ENCODE measurements around the gene MCC.

Gene MCC

DNA sequence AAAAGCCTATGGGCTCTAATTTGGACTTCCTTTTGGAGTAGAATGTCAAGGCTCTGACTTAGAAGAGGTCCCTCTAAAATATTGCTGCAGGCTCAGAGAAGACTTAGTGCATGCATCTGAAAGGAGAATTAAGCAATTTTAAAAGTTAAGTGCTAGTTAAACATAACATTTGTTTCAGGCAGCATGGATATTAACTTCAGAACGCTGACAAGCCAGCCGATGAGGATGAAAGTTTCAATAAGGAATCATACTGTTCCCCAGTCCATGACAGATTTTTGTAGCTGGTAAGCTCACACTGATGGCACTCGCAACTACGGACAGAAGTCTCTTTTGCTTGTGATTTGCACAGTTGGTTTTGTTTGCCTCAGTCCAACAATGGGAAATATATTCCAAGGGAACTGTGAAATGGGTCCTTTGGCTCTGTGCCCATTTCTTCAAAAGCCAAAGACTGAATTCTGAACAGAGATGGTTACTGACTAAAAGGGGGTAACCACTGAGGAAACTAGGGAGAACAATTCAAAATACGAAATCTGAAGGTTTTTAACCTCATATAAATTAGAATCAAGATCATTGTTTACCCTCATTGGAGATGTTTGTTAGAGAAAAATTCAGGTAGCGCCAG is 464.1 kb downstream of the MCC start:
- H4K20me1 ChIP-seq (ENCODE audit: insufficient read depth, low read length), result no peaks in the 10 kb centered on the region
- no peaks in the 10 kb centered on the region for H3K9me3 ChIP-seq (replicated peaks; ENCODE audit: insufficient read depth, low read length)
- DNase-seq, result no peak
- peaks cover 29% of the 10 kb centered on the region for H3F3A ChIP-seq (ENCODE audit: insufficient read depth, low read length)
- H3K4me1 ChIP-seq (ENCODE audit: low read length), result peaks cover 32% of the 10 kb centered on the region
- peaks cover 23% of the 10 kb centered on the region; the same call in 1 of the 2 replicates for H3K79me2 ChIP-seq (ENCODE audit: low read length)
- no peak overlapping the region for H3K4me3 ChIP-seq (ENCODE audit: low read length)
- no peaks in the 10 kb centered on the region for H3K27me3 ChIP-seq (replicated peaks; ENCODE audit: insufficient read depth, low read length)
- H2AFZ ChIP-seq (ENCODE audit: low read length), result no peak overlapping the region
- no peak overlapping the region for H3K4me2 ChIP-seq (ENCODE audit: low read depth, low read length)
- H3K9ac ChIP-seq (ENCODE audit: low read length), result no peak overlapping the region
- H3K27ac ChIP-seq (ENCODE audit: low read length), result peak overlapping the region; percentile 83; the same call in 1 of the 2 replicates
- H3K9me2 ChIP-seq (replicated peaks; ENCODE audit: insufficient read depth, low read length), result no peaks in the 10 kb centered on the region
- peaks cover 13% of the 10 kb centered on the region; the same call in 1 of the 2 replicates for H3K36me3 ChIP-seq (replicated peaks; ENCODE audit: insufficient read depth, low read length)
- TF ChIP-seq, protein P1, sequence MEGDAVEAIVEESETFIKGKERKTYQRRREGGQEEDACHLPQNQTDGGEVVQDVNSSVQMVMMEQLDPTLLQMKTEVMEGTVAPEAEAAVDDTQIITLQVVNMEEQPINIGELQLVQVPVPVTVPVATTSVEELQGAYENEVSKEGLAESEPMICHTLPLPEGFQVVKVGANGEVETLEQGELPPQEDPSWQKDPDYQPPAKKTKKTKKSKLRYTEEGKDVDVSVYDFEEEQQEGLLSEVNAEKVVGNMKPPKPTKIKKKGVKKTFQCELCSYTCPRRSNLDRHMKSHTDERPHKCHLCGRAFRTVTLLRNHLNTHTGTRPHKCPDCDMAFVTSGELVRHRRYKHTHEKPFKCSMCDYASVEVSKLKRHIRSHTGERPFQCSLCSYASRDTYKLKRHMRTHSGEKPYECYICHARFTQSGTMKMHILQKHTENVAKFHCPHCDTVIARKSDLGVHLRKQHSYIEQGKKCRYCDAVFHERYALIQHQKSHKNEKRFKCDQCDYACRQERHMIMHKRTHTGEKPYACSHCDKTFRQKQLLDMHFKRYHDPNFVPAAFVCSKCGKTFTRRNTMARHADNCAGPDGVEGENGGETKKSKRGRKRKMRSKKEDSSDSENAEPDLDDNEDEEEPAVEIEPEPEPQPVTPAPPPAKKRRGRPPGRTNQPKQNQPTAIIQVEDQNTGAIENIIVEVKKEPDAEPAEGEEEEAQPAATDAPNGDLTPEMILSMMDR (IDR thresholded peaks at IDR 0.05; ENCODE audit: low read length), result no peak
- TF ChIP-seq EZH2phosphoT487 (IDR thresholded peaks at IDR 0.05; ENCODE audit: low read length), result no peak
- no peak for TF ChIP-seq EZH2 (optimal IDR thresholded peaks at IDR 0.05; ENCODE audit: low read depth, low read length)

DNA sequence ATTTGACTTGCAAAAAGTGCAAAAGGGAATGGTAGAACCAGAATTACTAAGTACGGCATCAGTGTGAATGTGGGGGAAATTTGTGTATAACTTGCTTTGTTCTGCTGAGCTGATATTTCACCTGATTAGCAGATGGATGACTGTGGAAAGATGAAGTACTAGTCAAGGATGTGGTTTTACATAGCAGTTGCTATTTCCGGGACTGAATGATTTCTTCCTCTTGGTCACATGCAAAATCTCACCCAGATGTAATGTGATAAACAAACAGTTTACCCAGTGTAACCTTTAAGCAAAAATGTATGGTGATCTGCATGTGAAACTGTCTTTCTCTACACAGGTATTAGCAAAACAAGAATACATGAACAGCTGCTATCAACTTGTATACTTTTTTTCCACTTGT is 465.6 kb downstream of the MCC start:
- Histone ChIP-seq H3K4me1 (ENCODE audit: low read length) (peaks cover 41% of the 10 kb centered on the region), H3K27ac (ENCODE audit: low read length) (peak overlapping the region; percentile 83), H3K9me3 (replicated peaks; ENCODE audit: insufficient read depth, low read length) (no peaks in the 10 kb centered on the region), H4K20me1 (ENCODE audit: insufficient read depth, low read length) (no peaks in the 10 kb centered on the region), H3K9me2 (replicated peaks; ENCODE audit: insufficient read depth, low read length) (no peaks in the 10 kb centered on the region), H3K4me2 (ENCODE audit: low read depth, low read length) (peak overlapping the region; percentile 35), H3K79me2 (ENCODE audit: low read length) (peaks cover 28% of the 10 kb centered on the region; the same call in 1 of the 2 replicates), H3K36me3 (replicated peaks; ENCODE audit: insufficient read depth, low read length) (0 out of 2 replicates have a peak, but pooled peaks cover 8% of the 10 kb centered on the region), H2AFZ (ENCODE audit: low read length) (no peak overlapping the region), H3K9ac (ENCODE audit: low read length) (peak overlapping the region; percentile 20; the same call in 1 of the 2 replicates), H3F3A (ENCODE audit: insufficient read depth, low read length) (peaks cover 35% of the 10 kb centered on the region), H3K4me3 (ENCODE audit: low read length) (no peak overlapping the region), H3K27me3 (replicated peaks; ENCODE audit: insufficient read depth, low read length) (no peaks in the 10 kb centered on the region)
- peak; percentile 90 for DNase-seq
- TF ChIP-seq, protein P1 (IDR thresholded peaks at IDR 0.05; ENCODE audit: low read length), result no peak
- no peak for TF ChIP-seq EZH2phosphoT487 (IDR thresholded peaks at IDR 0.05; ENCODE audit: low read length)
- no peak for TF ChIP-seq EZH2 (optimal IDR thresholded peaks at IDR 0.05; ENCODE audit: low read depth, low read length)

GRCh38 chr5:113020461-113021273 is 467.6 kb downstream of the MCC start:
- Histone ChIP-seq H3K4me3 (ENCODE audit: low read length) (no peak overlapping the region), H3K27me3 (replicated peaks; ENCODE audit: insufficient read depth, low read length) (no peaks in the 10 kb centered on the region), H4K20me1 (ENCODE audit: insufficient read depth, low read length) (no peaks in the 10 kb centered on the region), H3K9me2 (replicated peaks; ENCODE audit: insufficient read depth, low read length) (no peaks in the 10 kb centered on the region), H3K27ac (ENCODE audit: low read length) (no peak overlapping the region), H2AFZ (ENCODE audit: low read length) (no peak overlapping the region), H3F3A (ENCODE audit: insufficient read depth, low read length) (peaks cover 35% of the 10 kb centered on the region), H3K4me2 (ENCODE audit: low read depth, low read length) (no peak overlapping the region), H3K4me1 (ENCODE audit: low read length) (peaks cover 41% of the 10 kb centered on the region), H3K79me2 (ENCODE audit: low read length) (peaks cover 24% of the 10 kb centered on the region; the same call in 1 of the 2 replicates), H3K9me3 (replicated peaks; ENCODE audit: insufficient read depth, low read length) (no peaks in the 10 kb centered on the region), H3K36me3 (replicated peaks; ENCODE audit: insufficient read depth, low read length) (no peaks in the 10 kb centered on the region), H3K9ac (ENCODE audit: low read length) (no peak overlapping the region)
- DNase-seq, result no peak
- TF ChIP-seq EZH2phosphoT487 (IDR thresholded peaks at IDR 0.05; ENCODE audit: low read length) (no peak), EZH2 (optimal IDR thresholded peaks at IDR 0.05; ENCODE audit: low read depth, low read length) (no peak)
- TF ChIP-seq, protein P1 (IDR thresholded peaks at IDR 0.05; ENCODE audit: low read length), result no peak

Measured in MM.1S (cell line).